HG02642 (cell line): ENCODE measurements around the gene PFKFB4.

Experiments used
- ATAC-seq: cut with Tn5 transposase; IDR thresholded peaks from one replicate; pipeline ENCODE4 v1.9.1; 2021; ENCODE audit warnings: mild to moderate bottlenecking; ENCODE audit not compliant: unreplicated experiment, poor library complexity

The PFKFB4 gene

DNA sequence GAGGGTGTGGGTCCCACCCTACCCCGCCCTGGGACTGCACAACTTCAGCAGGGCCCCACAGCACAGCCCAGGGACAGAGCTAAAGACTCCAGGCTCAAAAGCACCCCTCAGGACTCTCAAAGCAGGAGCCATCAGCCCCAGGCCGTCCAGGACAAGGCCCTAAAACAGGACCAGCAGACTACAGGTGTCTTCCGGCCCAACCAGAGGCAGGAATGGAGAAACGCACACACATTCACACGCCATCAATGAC is 84.0 kb downstream of the PFKFB4 start:
- peak; percentile 8 for ATAC-seq

DNA sequence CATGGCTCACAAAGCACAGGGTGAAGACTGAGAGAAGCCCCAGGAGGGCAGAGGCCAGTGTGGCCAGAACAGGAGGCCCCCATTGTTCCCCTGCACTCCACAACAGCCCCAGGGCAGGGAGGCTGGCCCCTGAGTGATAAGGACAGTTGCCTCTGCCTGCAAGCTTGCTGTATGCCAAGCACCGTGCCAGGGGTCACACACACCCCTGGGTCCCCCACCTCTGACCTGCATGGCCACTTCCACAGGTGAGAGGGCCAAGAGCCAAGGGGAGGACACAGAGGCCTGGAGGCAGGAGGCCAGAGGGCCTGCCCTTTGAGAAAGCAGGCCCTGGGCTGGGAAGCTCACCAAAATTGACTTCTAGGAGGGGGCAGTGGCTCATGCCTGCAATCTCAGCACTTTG is 86.3 kb downstream of the PFKFB4 start:
- ATAC-seq: no peak

DNA sequence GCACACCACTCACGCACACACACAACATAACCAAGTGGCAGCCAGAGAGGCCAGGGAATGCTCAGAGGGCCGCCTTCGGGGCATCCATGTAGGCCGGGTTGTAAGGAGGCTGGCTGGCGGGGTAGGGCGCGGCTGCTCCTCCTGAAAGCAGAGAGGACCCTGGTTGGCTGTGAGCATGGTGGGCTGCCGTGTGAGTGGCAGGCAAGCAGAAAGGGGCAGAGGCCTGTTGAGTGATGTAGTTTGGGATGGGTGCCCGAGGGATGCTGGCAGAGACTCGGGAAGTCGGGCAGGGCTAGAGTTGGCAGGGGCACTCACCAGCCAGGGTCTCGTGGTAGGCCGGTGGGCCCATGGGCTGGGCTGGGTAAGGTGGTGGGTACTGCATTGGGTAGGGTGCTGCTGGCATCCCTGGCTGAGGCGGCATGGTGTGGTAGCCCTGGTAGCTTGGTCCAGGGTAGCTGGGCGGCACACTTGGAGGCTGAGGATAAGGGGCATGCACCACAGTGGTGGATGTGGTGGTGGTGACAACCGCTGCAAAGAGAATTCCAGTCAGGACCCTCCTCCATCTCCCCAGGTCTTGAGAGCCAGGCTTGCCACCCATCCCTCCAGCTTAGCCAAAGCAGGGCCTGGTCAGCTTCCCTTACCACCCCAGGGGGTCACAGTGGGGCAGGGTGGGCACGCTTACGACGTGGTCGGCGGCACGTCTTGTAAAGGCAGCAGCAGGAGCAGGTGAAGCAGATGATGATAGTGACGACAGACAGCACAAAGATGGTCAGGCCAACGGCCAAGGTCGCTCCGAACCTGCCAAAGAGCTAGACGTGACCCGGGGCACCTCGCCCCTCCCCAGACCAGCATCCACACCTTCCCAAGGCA is 87.3 kb downstream of the PFKFB4 start:
- no peak for ATAC-seq

DNA sequence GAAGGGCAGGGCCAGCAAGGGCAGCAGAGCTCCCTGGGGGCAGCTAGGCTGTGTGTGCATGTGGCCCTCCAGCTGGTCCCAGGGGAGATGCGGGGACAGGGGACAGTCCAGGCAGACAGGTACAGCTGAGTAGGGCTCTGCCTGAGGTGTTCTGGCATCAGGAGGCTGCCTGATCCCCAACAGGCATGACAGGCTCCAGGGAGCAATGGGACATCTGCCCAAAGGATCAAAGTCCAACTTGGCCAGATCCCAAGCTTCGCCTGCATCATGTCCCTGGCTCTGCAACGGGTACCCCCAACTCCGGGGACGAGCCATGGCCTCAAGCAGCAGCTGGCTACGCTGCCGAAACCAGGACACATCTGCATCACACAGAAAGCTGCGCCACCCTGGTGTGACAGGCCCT is 88.3 kb downstream of the PFKFB4 start:
- no peak for ATAC-seq
